ENCODE data around the gene ARMC3.

GRCh38 chr10:22969704-22970103 lies 41.9 kb downstream of the ARMC3 start:
- TF ChIP-seq POLR2A (IDR thresholded peaks at IDR 0.05): no peak
- TF ChIP-seq, protein P1, sequence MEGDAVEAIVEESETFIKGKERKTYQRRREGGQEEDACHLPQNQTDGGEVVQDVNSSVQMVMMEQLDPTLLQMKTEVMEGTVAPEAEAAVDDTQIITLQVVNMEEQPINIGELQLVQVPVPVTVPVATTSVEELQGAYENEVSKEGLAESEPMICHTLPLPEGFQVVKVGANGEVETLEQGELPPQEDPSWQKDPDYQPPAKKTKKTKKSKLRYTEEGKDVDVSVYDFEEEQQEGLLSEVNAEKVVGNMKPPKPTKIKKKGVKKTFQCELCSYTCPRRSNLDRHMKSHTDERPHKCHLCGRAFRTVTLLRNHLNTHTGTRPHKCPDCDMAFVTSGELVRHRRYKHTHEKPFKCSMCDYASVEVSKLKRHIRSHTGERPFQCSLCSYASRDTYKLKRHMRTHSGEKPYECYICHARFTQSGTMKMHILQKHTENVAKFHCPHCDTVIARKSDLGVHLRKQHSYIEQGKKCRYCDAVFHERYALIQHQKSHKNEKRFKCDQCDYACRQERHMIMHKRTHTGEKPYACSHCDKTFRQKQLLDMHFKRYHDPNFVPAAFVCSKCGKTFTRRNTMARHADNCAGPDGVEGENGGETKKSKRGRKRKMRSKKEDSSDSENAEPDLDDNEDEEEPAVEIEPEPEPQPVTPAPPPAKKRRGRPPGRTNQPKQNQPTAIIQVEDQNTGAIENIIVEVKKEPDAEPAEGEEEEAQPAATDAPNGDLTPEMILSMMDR (IDR thresholded peaks at IDR 0.05): no peak

All from heart left ventricle (tissue), 13 donors.